ENCODE measurements around the gene BTG2. TPM values are rescaled to one million over a fixed set of nuclear protein-coding genes. Genes with fewer than 3 reads are reported as not detected.

The BTG2 gene
- total RNA-seq, 1 donor from 2014 or later: 39.5 TPM

DNA sequence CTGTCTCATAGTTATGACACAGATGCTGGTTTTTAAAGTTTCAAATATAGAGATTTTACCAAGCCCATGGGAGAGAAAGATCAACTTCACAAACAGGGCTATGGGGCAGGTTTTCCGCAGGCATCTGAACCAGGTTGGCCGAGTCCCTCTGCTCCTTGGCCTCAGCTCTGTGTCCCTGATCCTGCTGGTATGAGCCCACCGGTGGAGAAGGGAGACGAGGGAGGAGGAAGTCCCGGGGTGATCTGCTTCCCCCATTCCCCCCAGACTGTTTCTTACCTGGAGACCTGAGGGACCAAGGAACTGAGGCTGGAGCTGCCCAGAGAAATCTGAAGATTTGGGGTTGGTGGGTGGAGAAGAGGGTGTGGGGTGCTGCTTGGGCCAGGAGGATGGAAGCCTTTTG is 28.9 kb upstream of the BTG2 start:
- no peak for DNase-seq (ENCODE audit: low read depth, low spot score)

DNA sequence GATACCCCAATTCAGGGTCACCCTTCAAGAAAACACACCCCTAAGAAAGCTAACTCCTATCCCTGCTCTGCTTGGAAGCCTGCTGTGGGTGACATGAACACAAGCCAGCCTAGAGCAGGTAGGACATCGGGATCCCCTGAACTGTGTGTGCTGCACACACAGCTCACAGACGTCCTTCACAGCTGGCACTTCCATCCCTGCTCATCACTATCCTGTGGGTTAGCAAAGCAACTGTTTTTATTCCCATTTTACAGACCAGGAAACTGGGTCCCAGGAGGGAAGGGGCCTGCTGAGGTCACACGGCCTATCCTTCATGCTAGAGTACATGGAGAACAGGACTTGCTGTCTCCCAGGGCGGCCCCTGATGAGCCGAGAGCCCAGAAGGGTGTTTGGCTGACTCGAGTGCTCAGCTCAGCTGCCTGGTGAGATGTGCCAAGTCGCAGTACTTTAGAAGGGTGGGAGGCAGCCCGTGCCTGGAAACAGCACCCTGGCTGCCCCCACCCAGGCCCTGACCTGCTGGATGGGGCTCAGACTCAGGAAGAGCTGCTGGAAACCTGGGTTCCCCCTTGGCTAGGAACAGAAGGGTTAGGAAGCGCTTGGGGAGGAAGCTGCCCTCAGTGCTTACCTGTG is 28.3 kb upstream of the BTG2 start:
- DNase-seq (ENCODE audit: low read depth, low spot score): no peak

DNA sequence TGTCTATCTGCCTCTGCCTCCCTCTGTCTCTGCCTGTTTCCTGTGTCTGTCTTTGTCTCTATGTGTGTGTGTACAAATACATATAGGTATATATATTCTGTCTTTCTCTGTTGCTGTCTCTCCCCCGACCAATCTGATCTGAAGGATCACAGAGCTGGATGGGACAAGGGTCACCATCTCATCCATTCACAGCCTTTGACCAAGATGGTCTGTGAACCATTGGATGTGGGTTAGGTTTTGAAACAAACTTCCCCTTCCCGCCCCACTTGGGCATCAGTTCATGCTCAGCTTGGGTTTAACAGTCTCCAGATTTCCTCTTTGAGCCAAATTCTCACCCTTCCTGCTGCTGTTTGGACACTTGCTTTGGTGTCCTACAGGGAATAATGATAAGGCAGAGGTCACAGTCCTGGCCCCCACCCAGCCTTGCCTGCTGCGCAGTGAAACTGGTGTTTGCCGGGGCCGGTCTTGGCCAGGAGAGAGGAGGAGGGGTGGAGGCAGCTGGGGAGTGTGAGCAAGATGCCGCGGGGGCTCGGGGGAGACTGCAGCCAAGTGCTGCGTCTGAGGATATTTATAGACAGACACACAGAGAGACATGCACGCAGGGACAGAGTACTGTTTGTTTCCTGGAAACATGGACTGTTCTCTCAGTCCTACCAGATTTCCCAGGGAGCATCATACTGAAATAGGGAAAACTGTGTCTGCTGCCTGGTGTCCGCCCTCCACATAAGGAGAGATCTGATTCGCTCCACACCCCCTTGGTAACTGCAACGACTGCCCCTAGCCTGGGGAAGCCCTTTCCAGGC is 27.0 kb upstream of the BTG2 start:
- DNase-seq (ENCODE audit: low read depth, low spot score): no peak

DNA sequence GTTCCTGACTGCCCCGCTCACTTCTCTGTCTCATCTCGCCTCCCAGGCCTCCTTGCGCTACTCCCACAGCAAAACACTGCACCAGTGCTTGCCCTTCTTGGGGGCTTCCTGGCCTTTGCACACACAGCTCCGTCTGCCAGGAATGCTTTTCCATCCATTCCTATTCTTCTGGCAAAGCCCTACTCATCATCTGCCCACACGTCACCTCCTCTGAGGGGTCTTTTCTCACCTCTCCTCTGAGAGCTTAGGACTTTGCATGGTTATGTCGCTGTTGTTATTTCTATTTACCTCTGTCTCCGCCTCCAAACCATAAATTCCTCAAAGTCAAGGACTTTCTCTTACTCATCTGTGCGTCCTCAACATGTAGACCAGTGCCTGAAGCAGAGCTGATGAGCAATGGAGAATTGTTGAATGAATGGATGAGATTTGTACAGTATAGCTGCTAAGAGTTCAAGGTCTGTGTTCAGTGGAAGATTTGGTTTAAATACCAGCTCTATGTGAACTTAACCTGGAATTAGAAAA is 26.4 kb upstream of the BTG2 start:
- DNase-seq (ENCODE audit: low read depth, low spot score): no peak

DNA sequence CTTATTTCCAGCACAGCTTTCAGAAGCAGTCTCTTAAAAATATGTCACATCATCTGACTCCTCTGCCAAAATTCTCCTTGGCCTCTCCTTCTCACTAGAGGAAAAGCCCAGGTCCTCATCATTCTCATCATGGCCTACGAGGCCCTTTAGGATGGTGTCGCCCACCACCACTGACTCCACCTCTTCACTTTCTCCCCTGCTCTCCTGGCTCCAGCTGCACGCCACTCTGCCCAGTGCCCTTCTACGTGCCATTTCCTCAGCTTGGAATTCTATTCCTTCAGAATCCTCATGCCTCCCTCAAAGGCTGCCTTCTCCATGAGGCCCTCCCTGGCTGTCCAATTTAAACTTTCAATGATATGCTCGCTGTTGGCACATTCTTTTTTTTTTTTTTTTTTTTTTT is 25.3 kb upstream of the BTG2 start:
- DNase-seq (ENCODE audit: low read depth, low spot score): no peak

DNA sequence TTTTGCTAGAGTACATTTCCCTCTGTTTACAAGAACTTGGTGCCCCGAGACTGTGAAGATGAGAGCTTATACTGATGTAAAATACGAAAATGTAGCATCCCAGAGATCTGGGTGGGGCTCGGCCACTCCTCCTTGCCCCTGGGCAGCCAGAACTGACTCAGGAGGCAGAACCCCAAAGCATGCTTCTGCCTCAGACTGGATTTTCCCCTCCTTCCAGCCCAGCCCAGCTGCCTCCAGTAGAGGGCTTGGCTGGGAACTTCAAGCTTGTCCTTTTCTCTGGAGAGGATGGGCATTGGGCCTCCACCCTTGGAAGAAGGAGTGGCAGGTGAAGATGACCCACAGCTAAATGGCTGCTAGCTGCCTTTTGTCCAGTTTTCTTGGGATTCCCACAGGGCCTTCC is 24.3 kb upstream of the BTG2 start:
- DNase-seq (ENCODE audit: low read depth, low spot score): no peak

DNA sequence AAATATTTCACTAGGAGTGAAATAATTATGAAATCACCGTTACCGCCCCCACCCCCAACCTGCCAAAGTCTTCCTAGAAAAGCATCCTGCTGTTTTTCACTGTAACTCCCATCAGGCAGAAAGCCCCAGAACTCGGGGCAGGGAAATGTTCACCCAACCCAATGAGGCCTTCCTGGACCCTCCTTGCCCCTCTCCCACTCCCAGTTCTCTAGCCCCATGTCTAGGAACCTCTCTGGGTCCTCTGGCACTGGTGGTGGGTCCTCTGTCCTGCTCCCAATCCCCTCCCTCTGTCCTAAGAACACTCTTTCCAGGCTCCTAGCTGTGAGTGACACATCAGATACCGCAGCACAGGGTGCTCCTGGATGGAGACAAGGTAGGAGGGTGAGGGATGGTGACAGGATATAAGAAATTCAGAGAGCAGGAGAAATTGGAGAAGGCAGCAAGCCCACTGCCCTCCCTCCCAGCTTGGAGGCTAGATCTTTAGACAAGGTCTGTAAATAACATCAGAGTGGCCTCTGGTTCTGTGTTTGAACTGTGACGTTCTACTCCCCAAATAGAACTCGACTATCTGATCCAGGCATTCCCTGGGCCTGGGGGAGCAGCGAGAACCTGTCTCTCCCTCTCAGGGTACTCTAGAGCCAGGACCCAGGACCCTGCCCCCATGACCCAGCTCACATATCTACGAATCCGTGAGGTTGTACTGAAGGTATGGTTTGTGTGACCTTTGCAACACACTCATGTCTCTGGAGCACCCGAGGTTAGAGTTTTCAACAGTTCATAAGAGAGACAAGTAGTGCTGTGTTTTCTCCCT is 23.3 kb upstream of the BTG2 start:
- DNase-seq (ENCODE audit: low read depth, low spot score): no peak

DNA sequence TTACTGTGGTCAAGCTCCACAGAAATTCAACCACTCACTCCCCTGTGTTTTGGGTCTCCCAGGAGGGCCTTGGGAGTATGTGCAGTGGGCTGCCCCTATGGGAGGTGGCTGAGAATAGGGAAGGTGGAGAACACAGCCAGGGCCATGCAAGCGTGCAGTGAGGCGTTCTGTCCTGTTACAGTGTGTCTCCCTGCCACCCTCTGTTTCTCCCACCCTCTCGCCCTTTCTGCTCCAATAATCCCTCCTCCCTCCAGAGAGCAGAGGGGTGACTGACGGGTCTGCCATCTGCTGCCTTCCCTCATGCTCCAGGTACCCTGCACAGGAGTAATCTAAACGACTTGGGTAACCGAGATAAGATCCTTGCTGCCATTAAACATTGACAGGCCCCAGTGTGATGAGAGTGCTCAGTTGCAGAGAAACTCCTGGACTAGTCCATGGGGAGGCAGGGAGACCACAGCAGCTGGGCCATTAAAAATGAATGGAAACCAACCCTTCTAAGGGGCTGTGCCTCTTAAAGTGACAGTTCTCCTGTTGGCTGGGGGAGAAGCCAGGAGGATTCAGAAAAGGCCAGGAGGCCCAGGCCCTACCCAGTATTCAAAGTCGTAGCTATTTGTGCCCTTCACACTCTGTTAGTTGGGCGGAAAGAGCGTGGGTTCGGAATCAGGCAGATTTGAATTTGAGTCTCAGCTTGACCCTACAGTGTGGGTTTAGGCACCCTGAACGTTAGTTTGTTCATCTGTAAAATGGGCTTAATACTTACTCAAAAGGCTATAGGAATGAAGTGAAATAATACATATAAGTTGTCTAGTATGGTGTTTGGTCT is 22.4 kb upstream of the BTG2 start:
- DNase-seq (ENCODE audit: low read depth, low spot score): no peak

DNA sequence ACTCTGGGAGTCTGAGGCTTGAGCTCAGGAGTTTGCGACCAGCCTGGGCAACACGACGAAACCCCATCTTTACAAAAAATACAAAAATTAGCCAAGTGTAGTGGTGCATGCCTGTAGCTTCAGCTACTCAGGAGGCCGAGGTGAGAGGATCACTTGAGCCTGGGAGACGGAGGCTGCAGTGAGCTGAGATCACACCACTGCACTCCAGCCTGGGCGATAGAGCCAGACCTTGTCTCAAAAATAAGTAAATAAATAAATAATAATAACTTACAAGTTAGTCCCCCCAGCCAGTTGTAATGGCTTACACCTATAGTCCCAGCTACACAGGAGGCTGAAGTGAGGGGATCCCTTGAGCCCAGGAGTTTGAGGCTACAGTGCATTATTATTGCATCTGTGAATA is 21.7 kb upstream of the BTG2 start:
- DNase-seq (ENCODE audit: low read depth, low spot score): no peak

DNA sequence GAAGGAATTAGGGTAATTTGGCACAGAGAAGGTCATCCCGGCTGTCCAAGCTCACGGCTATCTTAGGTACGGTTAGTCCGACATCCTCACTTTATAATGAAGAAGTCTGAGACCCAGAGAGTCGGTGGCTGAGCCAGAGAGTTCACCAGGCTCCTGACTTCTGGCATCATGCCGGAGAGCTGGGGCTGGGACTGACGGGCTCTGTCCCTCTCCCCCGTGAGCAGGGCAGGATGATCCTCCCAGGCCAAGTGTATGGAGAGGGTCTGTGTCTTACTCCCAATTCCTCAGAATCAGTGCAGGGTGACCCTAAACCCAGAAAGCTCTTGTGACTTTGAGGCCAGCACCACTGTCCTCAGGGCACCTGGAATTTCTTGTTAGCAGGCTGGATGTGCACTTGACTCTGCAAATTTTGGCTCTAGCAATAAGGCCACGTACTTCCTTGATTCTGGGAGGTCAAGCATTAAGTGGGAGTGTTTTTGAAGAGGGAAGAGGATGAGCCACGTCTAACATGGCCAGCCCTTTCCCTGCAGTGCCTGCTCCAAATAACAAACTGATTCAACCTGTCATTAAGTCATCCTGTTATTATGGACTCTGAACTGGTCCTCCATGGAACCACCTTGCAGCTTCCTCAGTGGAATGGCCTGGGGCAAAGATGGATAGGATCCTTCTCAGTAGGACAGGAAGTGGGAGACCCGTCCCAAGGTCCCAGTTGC is 20.8 kb upstream of the BTG2 start:
- no peak for DNase-seq (ENCODE audit: low read depth, low spot score)

DNA sequence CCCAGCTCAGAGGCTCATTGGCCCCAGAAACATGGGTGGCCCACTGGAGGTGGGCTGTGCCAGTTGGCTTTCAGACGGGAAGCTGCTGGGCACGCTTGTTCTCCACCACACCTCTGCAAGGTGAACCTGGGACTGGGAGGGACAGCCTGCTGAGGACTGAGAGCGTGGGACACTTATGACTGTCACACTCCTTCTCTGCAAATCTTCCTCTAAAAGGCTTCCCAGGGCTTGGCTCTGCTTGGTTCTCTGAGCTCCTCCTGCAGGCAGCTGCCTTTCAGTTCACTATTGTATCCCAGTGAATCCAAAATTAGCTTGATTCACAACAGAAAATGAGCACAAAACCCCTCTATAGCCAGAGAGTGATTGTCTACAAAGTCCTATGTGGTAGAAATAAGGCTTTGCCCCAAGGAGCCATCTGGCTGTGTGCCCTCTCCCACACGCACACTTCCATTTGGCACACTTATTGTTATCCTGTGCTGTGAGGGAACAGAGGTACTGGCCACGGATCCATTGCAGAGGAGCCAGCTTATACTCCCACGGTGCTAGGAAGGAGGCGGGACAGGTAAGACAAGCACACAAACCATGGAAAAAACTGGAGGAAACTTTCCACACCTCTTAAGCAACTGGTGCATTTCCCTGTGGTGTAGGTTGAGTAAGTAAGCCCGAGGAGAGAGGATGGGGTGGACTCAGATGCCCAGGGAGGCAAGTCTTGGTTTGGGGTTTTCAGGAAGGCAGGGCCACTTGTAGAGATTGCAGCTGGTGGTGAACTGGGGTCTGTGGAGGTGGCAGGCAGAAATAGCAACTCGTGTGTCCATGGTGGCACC is 18.9 kb upstream of the BTG2 start:
- no peak for DNase-seq (ENCODE audit: low read depth, low spot score)

DNA sequence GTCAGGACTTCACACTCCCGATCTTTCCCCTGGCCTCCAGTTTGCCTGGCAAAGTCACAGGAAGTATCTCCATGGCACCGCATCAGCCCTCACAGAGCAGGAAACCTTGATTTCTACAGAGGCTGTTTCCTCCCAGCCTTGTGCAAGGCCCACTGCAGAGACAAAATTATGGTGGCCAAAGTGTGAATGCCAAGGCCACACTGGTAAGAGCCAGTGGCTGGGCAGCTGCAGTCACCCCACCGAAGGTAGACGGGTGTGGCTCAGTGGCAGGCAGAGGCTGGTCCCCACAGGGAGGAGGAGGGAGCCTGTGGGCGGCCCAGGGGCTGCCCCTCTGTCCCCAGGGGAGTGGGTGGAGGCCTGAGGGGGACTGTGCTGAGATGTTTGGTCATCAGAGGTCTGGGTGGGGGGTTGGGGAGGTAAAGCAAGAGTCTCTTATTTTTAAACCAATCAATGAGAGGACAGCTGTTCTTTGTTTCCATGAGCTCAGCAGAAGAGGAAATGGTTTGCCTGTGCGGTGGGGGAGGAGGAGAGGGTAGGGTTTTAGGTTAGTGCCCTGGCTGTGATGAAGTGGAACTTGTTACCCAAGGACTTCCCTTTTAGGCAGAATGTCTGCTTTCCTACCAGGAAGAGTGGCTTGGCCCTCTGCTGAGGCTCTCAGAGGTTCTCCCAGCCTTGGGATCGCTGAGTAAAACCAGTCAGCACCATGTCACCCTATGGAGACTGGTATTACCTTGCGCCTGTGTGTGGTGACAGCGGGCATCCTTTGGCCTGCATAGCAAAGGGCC is 18.0 kb upstream of the BTG2 start:
- no peak for DNase-seq (ENCODE audit: low read depth, low spot score)

DNA sequence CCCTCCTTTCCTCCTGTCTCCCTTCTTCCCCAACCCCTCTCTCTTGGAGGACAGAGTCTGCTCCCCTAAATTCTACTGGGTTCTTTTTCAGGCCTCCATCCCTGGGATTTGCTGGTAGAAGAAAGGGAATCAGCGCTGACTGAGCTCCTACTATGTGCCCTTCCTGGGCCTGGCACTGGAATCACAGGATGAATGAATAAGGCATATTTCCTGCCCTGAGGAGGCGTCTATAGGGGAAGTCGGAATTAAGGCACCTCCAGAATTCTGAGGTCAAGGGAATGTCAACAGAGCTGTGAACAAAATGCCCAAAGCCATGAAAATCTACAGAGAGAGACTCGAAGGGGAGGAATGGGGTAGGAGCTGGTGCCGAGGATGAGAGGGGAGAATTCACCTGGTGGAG is 17.4 kb upstream of the BTG2 start:
- DNase-seq (ENCODE audit: low read depth, low spot score): no peak

DNA sequence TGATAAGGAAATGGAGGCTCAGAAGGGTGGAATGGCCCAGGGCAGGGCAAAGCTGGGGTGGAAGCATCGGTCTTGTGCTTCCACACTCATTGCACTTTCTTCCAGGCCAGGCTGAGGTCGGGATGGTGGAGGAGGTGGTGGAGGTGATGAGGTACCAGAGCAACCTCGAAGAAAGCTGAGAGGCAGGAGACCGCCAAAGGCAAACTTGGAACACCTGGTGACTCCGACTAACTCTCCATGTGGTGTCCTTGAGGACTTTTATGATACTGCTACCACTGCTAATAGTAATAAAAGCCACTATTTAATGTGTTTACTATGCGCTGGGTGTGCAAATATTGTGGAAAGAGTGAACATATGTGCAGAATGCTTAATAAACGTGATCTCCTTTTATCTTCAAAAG is 16.9 kb upstream of the BTG2 start:
- no peak for DNase-seq (ENCODE audit: low read depth, low spot score)

DNA sequence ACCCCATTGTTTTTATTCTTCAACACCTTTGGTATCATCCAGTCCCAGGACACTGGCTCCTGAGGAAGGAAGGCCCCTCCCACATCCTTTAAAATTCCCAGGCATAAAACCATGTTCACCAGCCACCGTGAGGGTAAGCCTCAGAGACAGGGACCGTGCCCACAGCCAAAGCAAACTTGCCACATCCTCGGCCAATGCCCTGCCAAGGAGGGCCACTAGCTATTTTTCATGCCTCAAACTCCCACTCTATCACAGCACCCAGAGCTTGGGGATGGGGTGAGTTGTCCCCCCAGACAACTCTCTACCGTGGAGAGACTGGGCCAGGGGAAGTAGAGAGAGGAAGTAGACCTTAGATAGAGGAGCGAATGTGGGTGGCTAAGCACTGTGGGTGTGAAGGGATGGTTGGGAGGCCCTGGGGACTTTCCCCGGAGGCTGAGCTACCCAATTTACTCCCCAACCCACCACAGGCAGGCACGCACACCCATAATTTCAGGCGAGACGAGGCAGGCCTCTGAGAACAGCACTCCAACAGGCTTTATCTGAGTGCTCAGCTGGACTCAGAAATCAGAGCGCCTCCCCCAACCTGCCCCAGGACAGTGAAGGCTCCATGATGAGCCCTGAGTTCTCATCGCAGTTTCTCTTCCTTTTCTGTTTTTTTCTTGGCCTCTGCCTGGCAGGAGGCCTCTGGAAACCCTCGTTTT is 15.9 kb upstream of the BTG2 start:
- DNase-seq (ENCODE audit: low read depth, low spot score): no peak

DNA sequence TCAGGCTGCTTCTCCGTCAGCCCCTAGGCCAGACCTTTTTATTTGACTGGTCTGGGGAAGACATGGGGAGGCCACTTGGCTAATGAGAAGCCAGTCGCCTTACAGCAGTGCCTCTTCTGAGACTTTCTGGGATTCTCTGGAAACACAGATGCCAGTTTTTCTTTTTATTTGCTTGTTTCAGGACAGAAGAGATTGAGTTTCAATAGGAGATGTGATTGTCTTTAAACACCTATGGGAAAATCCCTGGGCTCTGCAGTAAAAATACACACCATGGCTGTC is 15.4 kb upstream of the BTG2 start:
- DNase-seq (ENCODE audit: low read depth, low spot score): no peak

DNA sequence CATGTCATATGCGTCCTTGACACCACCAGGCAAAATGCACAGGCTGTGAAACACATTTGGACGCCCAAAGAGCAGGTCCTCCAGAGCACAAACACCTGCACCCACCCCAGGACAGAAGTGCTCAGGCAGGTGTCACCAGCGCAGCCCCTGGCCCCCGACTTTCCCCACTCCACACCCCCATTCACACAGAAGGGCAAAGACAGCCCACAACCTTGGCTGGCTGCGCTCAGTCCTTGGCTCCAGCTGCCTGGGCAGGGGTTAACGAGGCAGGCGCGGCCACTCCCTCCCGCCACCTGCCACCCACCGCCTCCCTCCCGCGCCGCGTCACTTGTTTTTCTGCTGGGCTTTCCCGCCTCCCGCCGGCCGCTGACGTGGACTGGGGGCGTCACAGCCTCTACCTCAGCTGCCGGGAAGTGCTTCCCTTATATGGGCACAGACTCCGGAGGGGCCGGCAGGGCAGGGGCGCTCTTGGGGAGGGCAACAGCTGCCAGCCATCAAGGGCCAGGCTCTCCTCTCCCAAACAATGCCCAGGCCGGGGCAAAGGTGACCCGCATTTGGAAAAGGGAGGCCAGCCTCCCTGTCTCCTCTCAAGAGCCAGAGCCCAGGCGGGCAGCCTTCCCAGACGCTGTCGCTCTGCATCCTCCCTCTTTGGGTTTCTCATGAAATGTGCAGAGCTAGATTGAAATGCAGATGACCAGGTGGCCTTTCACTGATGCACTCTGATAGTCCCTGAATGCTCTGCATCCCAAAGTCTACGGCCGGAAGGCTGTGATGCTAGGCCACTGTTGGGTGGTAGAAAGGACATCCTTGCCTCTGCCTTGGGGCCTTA is 14.8 kb upstream of the BTG2 start:
- DNase-seq (ENCODE audit: low read depth, low spot score): no peak
